H1 (cell line): Measurements from ENCODE around the gene NADSYN1. TPM values are rescaled to one million over a fixed set of nuclear protein-coding genes. Genes with fewer than 3 reads are reported as not detected.

Experiments
- JUN ChIP-seq: IDR thresholded peaks from 2 replicates; pipeline ENCODE4 v1.6.1; 2011; ENCODE audit warnings: low read depth, mild to moderate bottlenecking, improper control_type of control experiment, low read length
- polyA plus RNA-seq, 7 experiments: library from polyadenylated mRNA; depleted of rRNA in 3 of 7; stranded (reverse) in 5 of 7; unstranded in 2 of 7; fragments of >200 nt in 5 of 7; fragments of 200-250 nt in 2 of 7; gene quantifications; 1 replicate in 5 of 7; 2 replicates in 1 of 7; 4 replicates in 1 of 7; pipeline versions ENCODE4 v1.2.1 to v1.2.3, GENCODE V29; 2011 to 2013; ENCODE audit warnings: missing spikeins in 2 of 7, mixed read lengths in 2 of 7
- total RNA-seq: library from RNA; stranded (reverse); fragmentation: NEBNext Ultra II Directional; extraction: Animal tissue kit (Norgen Biotek cat#: 25700); gene quantifications from 2 replicates; pipeline ENCODE4 v1.2.1, GENCODE V29; 2021
- TF ChIP-seq, protein P1 (sequence below): fragments of 300-600 bp; sonication (generic); IDR thresholded peaks from 2 replicates; pipeline ENCODE4 v1.7.1; 2012; ENCODE audit warnings: low read length, moderate library complexity, mild to moderate bottlenecking, inconsistent platforms; ENCODE audit not compliant: insufficient replicate concordance

Gene NADSYN1
- total and polyA plus RNA-seq, 2 of the 8 experiments (the other 6 are each of a cell fraction or from before 2014, with no cell fraction given) = 38.3 to 38.6 TPM

DNA sequence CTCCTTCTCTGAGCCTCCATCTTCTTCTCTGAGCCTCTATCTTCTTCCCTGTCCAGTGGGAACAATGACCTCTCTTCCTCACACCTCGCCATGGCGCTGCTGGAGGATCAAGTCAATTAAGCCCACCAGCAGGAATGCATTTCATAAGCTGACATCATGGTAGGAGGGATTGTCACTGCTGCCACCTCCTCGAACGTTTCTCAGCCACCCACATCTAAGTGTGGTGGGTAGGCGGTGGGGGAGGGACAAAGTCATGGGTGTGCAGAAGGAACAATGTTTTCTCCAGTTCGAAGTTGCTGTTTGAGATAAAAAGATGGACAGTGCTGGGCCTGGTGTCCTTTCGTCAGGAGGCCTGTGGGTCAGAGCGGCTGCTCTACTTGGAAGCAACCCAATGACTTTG is 48.8 kb upstream of the NADSYN1 start (continued):
- TF ChIP-seq, protein P1, sequence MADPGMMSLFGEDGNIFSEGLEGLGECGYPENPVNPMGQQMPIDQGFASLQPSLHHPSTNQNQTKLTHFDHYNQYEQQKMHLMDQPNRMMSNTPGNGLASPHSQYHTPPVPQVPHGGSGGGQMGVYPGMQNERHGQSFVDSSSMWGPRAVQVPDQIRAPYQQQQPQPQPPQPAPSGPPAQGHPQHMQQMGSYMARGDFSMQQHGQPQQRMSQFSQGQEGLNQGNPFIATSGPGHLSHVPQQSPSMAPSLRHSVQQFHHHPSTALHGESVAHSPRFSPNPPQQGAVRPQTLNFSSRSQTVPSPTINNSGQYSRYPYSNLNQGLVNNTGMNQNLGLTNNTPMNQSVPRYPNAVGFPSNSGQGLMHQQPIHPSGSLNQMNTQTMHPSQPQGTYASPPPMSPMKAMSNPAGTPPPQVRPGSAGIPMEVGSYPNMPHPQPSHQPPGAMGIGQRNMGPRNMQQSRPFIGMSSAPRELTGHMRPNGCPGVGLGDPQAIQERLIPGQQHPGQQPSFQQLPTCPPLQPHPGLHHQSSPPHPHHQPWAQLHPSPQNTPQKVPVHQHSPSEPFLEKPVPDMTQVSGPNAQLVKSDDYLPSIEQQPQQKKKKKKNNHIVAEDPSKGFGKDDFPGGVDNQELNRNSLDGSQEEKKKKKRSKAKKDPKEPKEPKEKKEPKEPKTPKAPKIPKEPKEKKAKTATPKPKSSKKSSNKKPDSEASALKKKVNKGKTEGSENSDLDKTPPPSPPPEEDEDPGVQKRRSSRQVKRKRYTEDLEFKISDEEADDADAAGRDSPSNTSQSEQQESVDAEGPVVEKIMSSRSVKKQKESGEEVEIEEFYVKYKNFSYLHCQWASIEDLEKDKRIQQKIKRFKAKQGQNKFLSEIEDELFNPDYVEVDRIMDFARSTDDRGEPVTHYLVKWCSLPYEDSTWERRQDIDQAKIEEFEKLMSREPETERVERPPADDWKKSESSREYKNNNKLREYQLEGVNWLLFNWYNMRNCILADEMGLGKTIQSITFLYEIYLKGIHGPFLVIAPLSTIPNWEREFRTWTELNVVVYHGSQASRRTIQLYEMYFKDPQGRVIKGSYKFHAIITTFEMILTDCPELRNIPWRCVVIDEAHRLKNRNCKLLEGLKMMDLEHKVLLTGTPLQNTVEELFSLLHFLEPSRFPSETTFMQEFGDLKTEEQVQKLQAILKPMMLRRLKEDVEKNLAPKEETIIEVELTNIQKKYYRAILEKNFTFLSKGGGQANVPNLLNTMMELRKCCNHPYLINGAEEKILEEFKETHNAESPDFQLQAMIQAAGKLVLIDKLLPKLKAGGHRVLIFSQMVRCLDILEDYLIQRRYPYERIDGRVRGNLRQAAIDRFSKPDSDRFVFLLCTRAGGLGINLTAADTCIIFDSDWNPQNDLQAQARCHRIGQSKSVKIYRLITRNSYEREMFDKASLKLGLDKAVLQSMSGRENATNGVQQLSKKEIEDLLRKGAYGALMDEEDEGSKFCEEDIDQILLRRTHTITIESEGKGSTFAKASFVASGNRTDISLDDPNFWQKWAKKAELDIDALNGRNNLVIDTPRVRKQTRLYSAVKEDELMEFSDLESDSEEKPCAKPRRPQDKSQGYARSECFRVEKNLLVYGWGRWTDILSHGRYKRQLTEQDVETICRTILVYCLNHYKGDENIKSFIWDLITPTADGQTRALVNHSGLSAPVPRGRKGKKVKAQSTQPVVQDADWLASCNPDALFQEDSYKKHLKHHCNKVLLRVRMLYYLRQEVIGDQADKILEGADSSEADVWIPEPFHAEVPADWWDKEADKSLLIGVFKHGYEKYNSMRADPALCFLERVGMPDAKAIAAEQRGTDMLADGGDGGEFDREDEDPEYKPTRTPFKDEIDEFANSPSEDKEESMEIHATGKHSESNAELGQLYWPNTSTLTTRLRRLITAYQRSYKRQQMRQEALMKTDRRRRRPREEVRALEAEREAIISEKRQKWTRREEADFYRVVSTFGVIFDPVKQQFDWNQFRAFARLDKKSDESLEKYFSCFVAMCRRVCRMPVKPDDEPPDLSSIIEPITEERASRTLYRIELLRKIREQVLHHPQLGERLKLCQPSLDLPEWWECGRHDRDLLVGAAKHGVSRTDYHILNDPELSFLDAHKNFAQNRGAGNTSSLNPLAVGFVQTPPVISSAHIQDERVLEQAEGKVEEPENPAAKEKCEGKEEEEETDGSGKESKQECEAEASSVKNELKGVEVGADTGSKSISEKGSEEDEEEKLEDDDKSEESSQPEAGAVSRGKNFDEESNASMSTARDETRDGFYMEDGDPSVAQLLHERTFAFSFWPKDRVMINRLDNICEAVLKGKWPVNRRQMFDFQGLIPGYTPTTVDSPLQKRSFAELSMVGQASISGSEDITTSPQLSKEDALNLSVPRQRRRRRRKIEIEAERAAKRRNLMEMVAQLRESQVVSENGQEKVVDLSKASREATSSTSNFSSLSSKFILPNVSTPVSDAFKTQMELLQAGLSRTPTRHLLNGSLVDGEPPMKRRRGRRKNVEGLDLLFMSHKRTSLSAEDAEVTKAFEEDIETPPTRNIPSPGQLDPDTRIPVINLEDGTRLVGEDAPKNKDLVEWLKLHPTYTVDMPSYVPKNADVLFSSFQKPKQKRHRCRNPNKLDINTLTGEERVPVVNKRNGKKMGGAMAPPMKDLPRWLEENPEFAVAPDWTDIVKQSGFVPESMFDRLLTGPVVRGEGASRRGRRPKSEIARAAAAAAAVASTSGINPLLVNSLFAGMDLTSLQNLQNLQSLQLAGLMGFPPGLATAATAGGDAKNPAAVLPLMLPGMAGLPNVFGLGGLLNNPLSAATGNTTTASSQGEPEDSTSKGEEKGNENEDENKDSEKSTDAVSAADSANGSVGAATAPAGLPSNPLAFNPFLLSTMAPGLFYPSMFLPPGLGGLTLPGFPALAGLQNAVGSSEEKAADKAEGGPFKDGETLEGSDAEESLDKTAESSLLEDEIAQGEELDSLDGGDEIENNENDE = no peak
- TF ChIP-seq JUN = no peak
